TTC549 (cell line): ENCODE data around the gene ZNF334.

Experiments
- FAIRE-seq: peaks from 2 replicates; lab custom pipeline; 2012; peaks lifted over from hg19 to GRCh38; lab: Jason Lieb, UNC

The ZNF334 gene

GRCh38 chr20:46512943-46513844, at the start of gene ZNF334:
ZNF334 (minus strand) TSS chr20:46513559; CDS start chr20:46512102, 1,457 bp downstream.
- FAIRE-seq, result no peak

- no peak for FAIRE-seq
These were observed 49.2 kb upstream of the ZNF334 start for GRCh38 chr20:46562373-46563169.

- no peak for FAIRE-seq
These were observed 48.6 kb upstream of the ZNF334 start for GRCh38 chr20:46562009-46562372.

- FAIRE-seq, result no peak
These were observed 46.5 kb upstream of the ZNF334 start for GRCh38 chr20:46559685-46560440.

- FAIRE-seq, result no peak
These were observed 45.6 kb upstream of the ZNF334 start for GRCh38 chr20:46559001-46559400.

GRCh38 chr20:46558511-46558959, 45.2 kb upstream of the ZNF334 start:
- FAIRE-seq, result no peak

- FAIRE-seq, result no peak
These were observed 44.0 kb upstream of the ZNF334 start for GRCh38 chr20:46557231-46557956.

- no peak for FAIRE-seq
These were observed 42.1 kb upstream of the ZNF334 start for GRCh38 chr20:46555370-46555956.

- FAIRE-seq, result no peak
These were observed 41.5 kb upstream of the ZNF334 start for GRCh38 chr20:46554828-46555227.

- no peak for FAIRE-seq
These were observed 40.6 kb upstream of the ZNF334 start for GRCh38 chr20:46553926-46554325.

GRCh38 chr20:46552460-46553420, 39.4 kb upstream of the ZNF334 start:
- no peak for FAIRE-seq

GRCh38 chr20:46551522-46552381, 38.4 kb upstream of the ZNF334 start:
- FAIRE-seq, result no peak

GRCh38 chr20:46550461-46550860, 37.1 kb upstream of the ZNF334 start, which contains the start of gene OCSTAMP:
OCSTAMP (minus strand) TSS chr20:46550654; CDS start chr20:46550560, 94 bp downstream.
- FAIRE-seq, result no peak

GRCh38 chr20:46549188-46549972, 36.0 kb upstream of the ZNF334 start:
- no peak for FAIRE-seq

GRCh38 chr20:46548688-46549087, 35.3 kb upstream of the ZNF334 start:
- no peak for FAIRE-seq

- FAIRE-seq, result no peak
These were observed 34.6 kb upstream of the ZNF334 start for GRCh38 chr20:46547995-46548394.

- no peak for FAIRE-seq
These were observed 33.6 kb upstream of the ZNF334 start for GRCh38 chr20:46546936-46547335.

- FAIRE-seq, result no peak
These were observed 32.9 kb upstream of the ZNF334 start for GRCh38 chr20:46546298-46546697.
